Measurements from ENCODE around the gene MICOS13. TPM values are rescaled to one million over a fixed set of nuclear protein-coding genes. Genes with fewer than 3 reads are reported as not detected.

MICOS13 gene
- total and polyA plus RNA-seq, 2 donors (not counting 3 experiments of a cell fraction or from before 2014, with no cell fraction given): 55.3 to 86.1 TPM

- Histone ChIP-seq H2AFZ (ENCODE audit: low read depth, low read length) (peak overlapping the region; percentile 92), H3K9me3 (replicated peaks; ENCODE audit: control insufficient read depth, insufficient read depth, low read length) (no peaks in the 10 kb centered on the region), H3K4me2 (ENCODE audit: insufficient read depth, low read length) (no peak overlapping the region), H3K27ac (ENCODE audit: insufficient read depth, low read depth, low read length) (no peak overlapping the region), H3K9me1 (replicated peaks; ENCODE audit: control insufficient read depth, extremely low read depth, insufficient read depth, low read length) (no peaks in the 10 kb centered on the region), H3K36me3 (ENCODE audit: control insufficient read depth in 2 of 2, extremely low read depth in 1 of 2, insufficient read depth in 2 of 2, low read length in 2 of 2) (peaks cover 8 to 9% of the 10 kb centered on the region in 2 experiments), H3K27me3 (ENCODE audit: control insufficient read depth in 2 of 2, insufficient read depth in 2 of 2, low read length in 2 of 2) (no peaks in the 10 kb centered on the region), H4K20me1 (replicated peaks; ENCODE audit: control insufficient read depth, extremely low read depth, insufficient read depth, low read length) (no peaks in the 10 kb centered on the region), H3K4me3 (replicated peaks in 1 of 3; ENCODE audit: insufficient read depth in 1 of 3, low read depth in 1 of 3, low read length in 3 of 3) (peak overlapping the region in 1 of 3 experiments; percentile 49), H3K9ac (replicated peaks; ENCODE audit: extremely low read depth, insufficient read depth, low read length) (no peak overlapping the region), H3K4me1 (ENCODE audit: control insufficient read depth, extremely low read depth, insufficient read depth, low read length) (peaks cover 8% of the 10 kb centered on the region), H3K79me2 (ENCODE audit: control insufficient read depth, insufficient read depth, low read length) (peaks cover 25% of the 10 kb centered on the region)
- DNase-seq (ENCODE audit: low read depth, low spot score): no peak
- no peak for FAIRE-seq
- BruUV-seq (replicated peaks): no TSS peak
- ChIA-PET POLR2A (interaction anchor here (0.7 kb wide), 3 partner anchors 8 to 24 kb away, joined by 3 to 5 read pairs (median 5); no protein-coding TSS in a partner anchor), CTCF (interaction anchor here (0.6 to 1.8 kb wide), 9 partner anchors 8 to 116 kb away, joined by 3 to 11 read pairs (median 4); partner anchors contain the start of genes CATSPERD, LONP1, SAFB and SAFB2)
- intact Hi-C loops (cut with micrococcal nuclease): no loop called here
- dilution Hi-C loops (cut with MboI; ENCODE audit: extremely low pct_ligation_motif_present, low sequenced_read_pairs): no loop called here
- TF ChIP-seq MAX (IDR thresholded peaks at IDR 0.05; ENCODE audit: insufficient read depth, insufficient read length) (no peak), POLR2AphosphoS5 (IDR thresholded peaks at IDR 0.05; ENCODE audit: insufficient read depth, low read depth, low read length) (no peak)
Observed at GRCh38 chr19:5687360-5688198, 7.3 kb upstream of the MICOS13 start.

GRCh38 chr19:5686647-5687359, 6.5 kb upstream of the MICOS13 start:
- no peaks in the 10 kb centered on the region for H3K9me3 ChIP-seq (replicated peaks; ENCODE audit: control insufficient read depth, insufficient read depth, low read length)
- peaks cover under 1 to 1% of the 10 kb centered on the region in 2 experiments for H3K36me3 ChIP-seq (ENCODE audit: control insufficient read depth in 2 of 2, extremely low read depth in 1 of 2, insufficient read depth in 2 of 2, low read length in 2 of 2)
- peaks cover 17% of the 10 kb centered on the region for H3K79me2 ChIP-seq (ENCODE audit: control insufficient read depth, insufficient read depth, low read length)
- no peak overlapping the region for H3K27ac ChIP-seq (ENCODE audit: insufficient read depth, low read depth, low read length)
- peak; percentile 96 for FAIRE-seq
- intact Hi-C loops (cut with micrococcal nuclease): no loop called here
- no peaks in the 10 kb centered on the region for H3K27me3 ChIP-seq (ENCODE audit: control insufficient read depth in 2 of 2, insufficient read depth in 2 of 2, low read length in 2 of 2)
- H3K4me3 ChIP-seq (replicated peaks in 1 of 3; ENCODE audit: insufficient read depth in 1 of 3, low read depth in 1 of 3, low read length in 3 of 3): peak overlapping the region; percentile 22 to 49 (median 43)
- peak overlapping the region; percentile 92 for H2AFZ ChIP-seq (ENCODE audit: low read depth, low read length)
- dilution Hi-C loops (cut with MboI; ENCODE audit: extremely low pct_ligation_motif_present, low sequenced_read_pairs): no loop called here
- BruUV-seq (replicated peaks): no TSS peak
- peaks cover 4% of the 10 kb centered on the region for H3K4me1 ChIP-seq (ENCODE audit: control insufficient read depth, extremely low read depth, insufficient read depth, low read length)
- peak overlapping the region; percentile 43 for H3K4me2 ChIP-seq (ENCODE audit: insufficient read depth, low read length)
- ChIA-PET POLR2A (interaction anchor here (0.7 kb wide), 3 partner anchors 9 to 25 kb away, joined by 3 to 5 read pairs (median 5); no protein-coding TSS in a partner anchor), CTCF (interaction anchor here (0.6 to 1.8 kb wide), 9 partner anchors 9 to 117 kb away, joined by 3 to 11 read pairs (median 4); partner anchors contain the start of genes CATSPERD, LONP1, SAFB and SAFB2)
- TF ChIP-seq MAX (IDR thresholded peaks at IDR 0.05; ENCODE audit: insufficient read depth, insufficient read length) (peak; percentile 31), GATA2 (IDR thresholded peaks at IDR 0.05; ENCODE audit: insufficient read depth, insufficient read length, low read depth, low read length) (no peak), CTCF (IDR thresholded peaks at IDR 0.05; ENCODE audit: extremely low read depth in 1 of 2, insufficient read depth in 1 of 2, low read depth in 1 of 2, low read length in 2 of 2) (peak; percentile 81 to 95), EZH2 (IDR thresholded peaks at IDR 0.05; ENCODE audit: borderline replicate concordance, low read depth, low read length, severe bottlenecking) (no peak)
- H3K9ac ChIP-seq (replicated peaks; ENCODE audit: extremely low read depth, insufficient read depth, low read length): no peak overlapping the region
- H3K9me1 ChIP-seq (replicated peaks; ENCODE audit: control insufficient read depth, extremely low read depth, insufficient read depth, low read length): no peaks in the 10 kb centered on the region
- no peaks in the 10 kb centered on the region for H4K20me1 ChIP-seq (replicated peaks; ENCODE audit: control insufficient read depth, extremely low read depth, insufficient read depth, low read length)
- DNase-seq (ENCODE audit: low read depth, low spot score): peak; percentile 89
